CD14-positive monocyte (primary cell): ENCODE data around the gene APLF. TPM values are rescaled to one million over a fixed set of nuclear protein-coding genes. Genes with fewer than 3 reads are reported as not detected.
"Not testable (repeated sequence)": the region's sequence is repeated elsewhere in the genome, so short reads cannot be mapped to it uniquely, and the experiment has no call there.

Experiments
- DNase-seq, 3 donors: peaks; one replicate each; pipeline ENCODE4 v3.0.0-alpha.2; 2011 to 2022
- H2AFZ ChIP-seq: 2 replicates; pipeline ENCODE4 v1.6.0; 2012; ENCODE audit warnings: mild to moderate bottlenecking, low read depth, low read length, inconsistent platforms; ENCODE audit not compliant: insufficient read depth, poor library complexity, severe bottlenecking
- H3K27ac ChIP-seq, 2 donors: 1 replicate in 1 of 2; 2 replicates in 1 of 2; pipeline ENCODE4 v1.5.1; 2012 to 2013; ENCODE audit warnings: low read length in 2 of 2, control low read depth in 1 of 2, inconsistent platforms in 1 of 2, low read depth in 1 of 2, mild to moderate bottlenecking in 1 of 2
- H3K27me3 ChIP-seq, 2 donors: one replicate each; pipeline versions ENCODE4 v1.6.0 to v1.6.1; 2011 to 2013; ENCODE audit warnings: low read length in 2 of 2; ENCODE audit not compliant: control insufficient read depth in 2 of 2, insufficient read depth in 2 of 2
- H3K36me3 ChIP-seq, 2 donors: replicated peaks in 1 of 2; 1 replicate in 1 of 2; 2 replicates in 1 of 2; pipeline versions ENCODE4 v1.5.1 to v1.6.1; 2012 to 2013; ENCODE audit warnings: low read length in 2 of 2, control low read depth in 1 of 2, inconsistent platforms in 1 of 2, mild to moderate bottlenecking in 1 of 2; ENCODE audit not compliant: insufficient read depth in 2 of 2, control insufficient read depth in 1 of 2
- H3K4me1 ChIP-seq, 2 donors: 1 replicate in 1 of 2; 2 replicates in 1 of 2; pipeline versions ENCODE4 v1.5.1 to v1.6.1; 2012 to 2013; ENCODE audit warnings: low read length in 2 of 2, control low read depth in 1 of 2, inconsistent platforms in 1 of 2, mild to moderate bottlenecking in 1 of 2, moderate library complexity in 1 of 2; ENCODE audit not compliant: insufficient read depth in 2 of 2, control insufficient read depth in 1 of 2
- H3K4me2 ChIP-seq: replicated peaks from 2 replicates; pipeline ENCODE3; 2012; ENCODE audit warnings: low read length, moderate library complexity, mild to moderate bottlenecking; ENCODE audit not compliant: poor library complexity, severe bottlenecking; ENCODE audit errors: extremely low read depth
- H3K4me3 ChIP-seq, 3 experiments: fragments of 200-600 bp in 1 of 3; sonication (generic) in 1 of 3; replicated peaks in 1 of 3; 1 replicate in 2 of 3; 2 replicates in 1 of 3; pipeline ENCODE4 v1.5.1; 2011 to 2013; ENCODE audit warnings: low read length in 3 of 3, mild to moderate bottlenecking in 3 of 3, control low read depth in 2 of 3, low read depth in 2 of 3, inconsistent platforms in 1 of 3, moderate library complexity in 1 of 3
- H3K79me2 ChIP-seq: 2 replicates; pipeline ENCODE4 v1.6.0; 2012; ENCODE audit warnings: mild to moderate bottlenecking, control low read depth, inconsistent platforms, low read length, moderate library complexity; ENCODE audit not compliant: insufficient read depth
- H3K9ac ChIP-seq: 2 replicates; pipeline ENCODE4 v1.6.0; 2017; ENCODE audit warnings: low read length, mild to moderate bottlenecking; ENCODE audit not compliant: insufficient read depth, poor library complexity, severe bottlenecking
- H3K9me3 ChIP-seq, 2 donors: replicated peaks in 1 of 2; 1 replicate in 1 of 2; 2 replicates in 1 of 2; pipeline versions ENCODE4 v1.5.1 to v1.6.1; 2012 to 2013; ENCODE audit warnings: low read length in 2 of 2, control low read depth in 1 of 2; ENCODE audit not compliant: control insufficient read depth in 1 of 2, insufficient read depth in 1 of 2
- H4K20me1 ChIP-seq: 2 replicates; pipeline ENCODE4 v1.6.0; 2012; ENCODE audit warnings: mild to moderate bottlenecking, low read length, control low read depth, moderate library complexity; ENCODE audit not compliant: insufficient read depth
- H3K27ac Mint-ChIP-seq, 7 donors: one replicate each; pipeline ENCODE4 v1.8.0; 2020; ENCODE audit warnings: mild to moderate bottlenecking in 7 of 7, mixed read lengths in 7 of 7, moderate library complexity in 6 of 7, inconsistent platforms in 2 of 7
- H3K27me3 Mint-ChIP-seq, 3 donors: one replicate each; pipeline ENCODE4 v1.8.0; 2021 to 2022; ENCODE audit warnings: low read depth in 3 of 3, mild to moderate bottlenecking in 3 of 3, mixed read lengths in 3 of 3, moderate library complexity in 3 of 3, inconsistent platforms in 1 of 3
- H3K36me3 Mint-ChIP-seq, 2 donors: one replicate each; pipeline ENCODE4 v1.8.0; 2020; ENCODE audit warnings: mixed read lengths in 2 of 2, inconsistent platforms in 1 of 2, mild to moderate bottlenecking in 1 of 2
- H3K4me1 Mint-ChIP-seq: one replicate; pipeline ENCODE4 v1.8.0; 2020; ENCODE audit warnings: mild to moderate bottlenecking, mixed read lengths
- H3K4me3 Mint-ChIP-seq, 2 donors: one replicate each; pipeline ENCODE4 v1.8.0; 2020; ENCODE audit warnings: mild to moderate bottlenecking in 2 of 2, mixed read lengths in 2 of 2, moderate library complexity in 1 of 2
- H3K9me3 Mint-ChIP-seq, 7 donors: one replicate each; pipeline ENCODE4 v1.8.0; 2020 to 2022; ENCODE audit warnings: mixed read lengths in 7 of 7, mild to moderate bottlenecking in 6 of 7, moderate library complexity in 6 of 7, inconsistent platforms in 2 of 7
- WGBS: methylation state at CpG from one replicate; pipeline ENCODE4 v1.1.5; 2013; ENCODE audit warnings: missing lambda C conversion rate; ENCODE audit not compliant: insufficient coverage; 5-methylcytosine and 5-hydroxymethylcytosine counted together
- intact Hi-C, 2 donors: fragments of 100-400 bp; cut with micrococcal nuclease; formaldehyde crosslinking; loops; one replicate each; pipeline versions ENCODE4 v1.15.0 to v1.15.1; 2023
- polyA plus RNA-seq, 3 donors: library from polyadenylated mRNA; depleted of rRNA in 1 of 3; unstranded in 2 of 3; stranded (reverse) in 1 of 3; fragments of 300-500 nt in 2 of 3; fragments of >200 nt in 1 of 3; fragmentation: Illumina TruSeq in 2 of 3; gene quantifications; 1 replicate in 2 of 3; 2 replicates in 1 of 3; pipeline ENCODE4 v1.2.3, GENCODE V29; 2012 to 2021
- TF ChIP-seq, protein P1 (sequence below): fragments of 200-600 bp; IDR thresholded peaks from one replicate; pipeline ENCODE4 v1.8.0; 2022; ENCODE audit warnings: antibody characterized with exemption, mild to moderate bottlenecking

APLF gene
- polyA plus RNA-seq, 3 donors, result 0.77 to 1.8 (median 1.2) TPM

DNA sequence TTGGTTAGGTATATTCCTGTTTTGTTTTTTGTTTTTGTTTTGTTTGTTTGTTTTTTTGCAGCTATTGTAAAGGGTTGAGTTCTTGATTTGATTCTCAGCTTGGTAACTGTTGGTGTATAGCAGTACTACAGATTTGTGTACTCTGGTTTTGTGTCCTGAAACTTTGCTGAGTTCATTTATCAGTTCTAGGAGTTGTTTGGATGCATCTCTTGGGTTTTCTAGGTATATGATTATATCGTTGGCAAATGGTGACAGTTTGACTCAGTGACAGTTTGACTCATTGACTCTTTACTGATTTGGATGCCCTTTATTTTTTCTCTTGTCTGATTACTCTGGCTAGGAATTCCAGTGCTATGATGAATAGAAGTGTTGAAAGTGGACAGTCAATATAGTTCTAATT, 53.7 kb downstream of the APLF start:
- no peak overlapping the region for H3K4me3 ChIP-seq
- no peak overlapping the region for H3K27ac Mint-ChIP-seq
- H3K36me3 Mint-ChIP-seq, result no peaks in the 10 kb centered on the region
- H3K36me3 ChIP-seq, result no peaks in the 10 kb centered on the region
- TF ChIP-seq, protein P1, sequence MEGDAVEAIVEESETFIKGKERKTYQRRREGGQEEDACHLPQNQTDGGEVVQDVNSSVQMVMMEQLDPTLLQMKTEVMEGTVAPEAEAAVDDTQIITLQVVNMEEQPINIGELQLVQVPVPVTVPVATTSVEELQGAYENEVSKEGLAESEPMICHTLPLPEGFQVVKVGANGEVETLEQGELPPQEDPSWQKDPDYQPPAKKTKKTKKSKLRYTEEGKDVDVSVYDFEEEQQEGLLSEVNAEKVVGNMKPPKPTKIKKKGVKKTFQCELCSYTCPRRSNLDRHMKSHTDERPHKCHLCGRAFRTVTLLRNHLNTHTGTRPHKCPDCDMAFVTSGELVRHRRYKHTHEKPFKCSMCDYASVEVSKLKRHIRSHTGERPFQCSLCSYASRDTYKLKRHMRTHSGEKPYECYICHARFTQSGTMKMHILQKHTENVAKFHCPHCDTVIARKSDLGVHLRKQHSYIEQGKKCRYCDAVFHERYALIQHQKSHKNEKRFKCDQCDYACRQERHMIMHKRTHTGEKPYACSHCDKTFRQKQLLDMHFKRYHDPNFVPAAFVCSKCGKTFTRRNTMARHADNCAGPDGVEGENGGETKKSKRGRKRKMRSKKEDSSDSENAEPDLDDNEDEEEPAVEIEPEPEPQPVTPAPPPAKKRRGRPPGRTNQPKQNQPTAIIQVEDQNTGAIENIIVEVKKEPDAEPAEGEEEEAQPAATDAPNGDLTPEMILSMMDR, result no peak
- 100% methylated on average over 1 of the region's 1 CpG for WGBS
- H3K9me3 ChIP-seq, result no peaks in the 10 kb centered on the region
- no peaks in the 10 kb centered on the region for H3K4me1 ChIP-seq
- no peak overlapping the region for H2AFZ ChIP-seq
- no peaks in the 10 kb centered on the region for H4K20me1 ChIP-seq
- H3K9ac ChIP-seq, result no peak overlapping the region
- H3K27ac ChIP-seq, result no peak overlapping the region
- no peaks in the 10 kb centered on the region for H3K79me2 ChIP-seq
- H3K4me2 ChIP-seq, result no peak overlapping the region
- DNase-seq, result no peak
- peaks cover 0 to 1% (median 0%) of the 10 kb centered on the region in 7 donors for H3K9me3 Mint-ChIP-seq
- H3K27me3 ChIP-seq, result no peaks in the 10 kb centered on the region
- no peaks in the 10 kb centered on the region for H3K4me1 Mint-ChIP-seq
- no peaks in the 10 kb centered on the region for H3K27me3 Mint-ChIP-seq
- intact Hi-C loops, result no loop called here
- H3K4me3 Mint-ChIP-seq, result no peak overlapping the region

DNA sequence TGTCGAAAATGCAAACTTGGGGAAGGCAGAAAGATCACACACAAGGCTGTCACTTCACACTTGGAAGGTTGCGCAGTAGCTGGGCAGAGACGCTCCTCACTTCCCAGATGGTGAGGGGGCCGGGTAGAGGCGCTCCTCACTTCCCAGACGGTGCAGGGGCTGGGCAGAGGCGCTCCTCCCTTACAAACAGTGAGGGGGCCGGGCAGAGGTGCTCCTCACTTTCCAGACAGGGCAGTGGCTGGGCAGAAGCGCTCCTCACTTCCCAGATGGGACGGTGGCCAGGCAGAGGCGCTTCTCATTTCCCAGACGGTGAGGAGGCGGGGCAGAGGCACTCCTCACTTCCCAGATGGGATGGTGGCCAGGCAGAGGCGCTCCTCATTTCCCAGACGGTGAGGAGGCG, 59.6 kb downstream of the APLF start:
- H3K4me3 ChIP-seq, intact Hi-C loops, H3K79me2 ChIP-seq, H3K4me1 Mint-ChIP-seq, DNase-seq, H3K4me3 Mint-ChIP-seq, H3K36me3 ChIP-seq, H3K27ac Mint-ChIP-seq, H2AFZ ChIP-seq, H3K27me3 ChIP-seq, H3K9ac ChIP-seq, H4K20me1 ChIP-seq, H3K4me2 ChIP-seq, H3K27ac ChIP-seq, H3K27me3 Mint-ChIP-seq, H3K4me1 ChIP-seq: not testable (repeated sequence)
- peaks cover 17 to 25% (median 21%) of the 10 kb centered on the region in 7 donors for H3K9me3 Mint-ChIP-seq
- H3K9me3 ChIP-seq, result peaks cover 0 to 22% of the 10 kb centered on the region in 2 donors
- 96% methylated on average over 9 of the region's 16 CpGs for WGBS
- peaks cover 8 to 12% of the 10 kb centered on the region in 2 donors for H3K36me3 Mint-ChIP-seq

DNA sequence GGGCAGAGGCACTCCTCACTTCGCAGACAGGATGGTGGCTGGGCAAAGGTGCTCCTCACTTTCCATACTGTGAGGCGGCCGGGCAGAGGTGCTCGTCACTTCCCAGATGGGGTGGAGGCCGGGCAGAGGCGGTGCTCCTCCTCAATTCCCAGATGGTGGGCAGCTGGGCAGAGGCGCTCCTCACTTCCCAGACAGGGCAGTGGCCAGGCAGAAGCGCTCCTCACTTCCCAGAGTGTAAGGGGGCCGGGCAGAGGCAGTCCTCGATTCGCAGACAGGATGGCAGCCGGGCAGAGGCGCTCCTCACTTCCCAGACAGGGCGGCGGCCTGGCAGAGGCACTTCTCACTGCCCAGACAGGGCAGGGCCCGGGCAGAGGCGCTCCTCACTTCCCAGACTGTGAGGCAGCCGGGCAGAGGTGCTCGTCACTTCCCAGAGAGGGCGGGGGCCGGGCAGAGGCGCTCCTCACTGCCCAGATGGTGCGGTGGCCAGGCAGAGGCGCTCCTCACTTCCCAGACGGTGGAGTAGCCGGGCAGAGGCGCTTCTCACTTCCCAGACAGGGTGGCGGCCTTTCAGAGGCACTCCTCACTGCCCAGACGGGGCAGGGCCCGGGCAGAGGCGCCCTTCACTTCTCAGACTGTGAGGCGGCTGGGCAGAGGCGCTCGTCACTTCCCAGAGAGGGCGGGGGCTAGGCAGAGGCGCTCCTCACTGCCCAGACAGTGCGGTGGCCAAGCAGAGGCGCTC, 60.1 kb downstream of the APLF start:
- H4K20me1 ChIP-seq, H3K27me3 Mint-ChIP-seq, H3K36me3 ChIP-seq, H3K4me1 ChIP-seq, H2AFZ ChIP-seq, H3K79me2 ChIP-seq, H3K4me1 Mint-ChIP-seq, H3K27me3 ChIP-seq, H3K4me3 ChIP-seq, DNase-seq, H3K4me2 ChIP-seq, H3K27ac ChIP-seq, H3K27ac Mint-ChIP-seq, H3K9ac ChIP-seq, H3K4me3 Mint-ChIP-seq, intact Hi-C loops: not testable (repeated sequence)
- peaks cover 0 to 22% of the 10 kb centered on the region in 2 donors for H3K9me3 ChIP-seq
- Mint-ChIP-seq H3K36me3 (peaks cover 8 to 12% of the 10 kb centered on the region in 2 donors), H3K9me3 (peaks cover 17 to 25% (median 21%) of the 10 kb centered on the region in 7 donors)
- 98% methylated on average over 38 of the region's 38 CpGs for WGBS

DNA sequence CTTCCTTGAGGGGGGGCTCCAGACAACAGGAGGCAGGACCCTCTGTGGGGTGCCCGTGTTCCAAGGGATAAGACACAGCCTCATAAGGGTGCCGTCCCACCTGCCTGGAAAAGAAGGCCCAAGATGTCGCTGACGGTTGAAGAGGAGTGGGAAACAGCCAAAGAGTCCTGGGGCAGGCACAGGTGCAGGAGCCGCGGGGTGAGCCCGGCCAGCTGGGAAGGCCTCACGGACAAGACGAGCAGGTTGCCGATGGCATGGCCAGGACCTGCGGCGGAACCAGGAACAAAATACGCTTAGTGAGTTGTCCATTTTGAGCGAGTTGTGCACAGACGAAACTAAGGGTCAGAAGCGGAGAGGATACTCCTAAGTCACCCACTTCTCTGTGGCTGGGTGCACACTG, 61.8 kb downstream of the APLF start:
- H3K27me3 Mint-ChIP-seq, DNase-seq, H3K27ac Mint-ChIP-seq, H2AFZ ChIP-seq, H3K4me1 ChIP-seq, H3K27me3 ChIP-seq, H3K4me2 ChIP-seq, H3K9ac ChIP-seq, H3K27ac ChIP-seq, intact Hi-C loops, H3K4me3 ChIP-seq, H3K79me2 ChIP-seq, H3K4me3 Mint-ChIP-seq, H4K20me1 ChIP-seq, H3K36me3 ChIP-seq, H3K4me1 Mint-ChIP-seq: not testable (repeated sequence)
- peaks cover 0 to 22% of the 10 kb centered on the region in 2 donors for H3K9me3 ChIP-seq
- peaks cover 8 to 12% of the 10 kb centered on the region in 2 donors for H3K36me3 Mint-ChIP-seq
- WGBS, result 95% methylated on average over 10 of the region's 16 CpGs
- peaks cover 17 to 25% (median 21%) of the 10 kb centered on the region in 7 donors for H3K9me3 Mint-ChIP-seq
